ENCODE data around the gene VANGL2.

The VANGL2 gene

GRCh38 chr1:160428053-160428452 lies 27.7 kb downstream of the VANGL2 start:
- Histone ChIP-seq H3K79me1 (ENCODE audit: low read depth, low read length) (no peaks in the 10 kb centered on the region), H3K4ac (ENCODE audit: low read length) (no peak overlapping the region), H2BK15ac (ENCODE audit: low read length) (no peak overlapping the region), H3K9me3 (replicated peaks in 1 of 2; ENCODE audit: control insufficient read depth in 2 of 2, insufficient read depth in 1 of 2, low read depth in 1 of 2, low read length in 2 of 2) (no peaks in the 10 kb centered on the region), H3K9ac (ENCODE audit: low read depth, low read length, poor library complexity) (no peak overlapping the region), H3K23ac (ENCODE audit: low read depth, low read length, poor library complexity) (no peak overlapping the region), H2AFZ (ENCODE audit: low read length) (no peak overlapping the region), H3K27ac (replicated peaks; ENCODE audit: low read length) (no peak overlapping the region), H3K14ac (ENCODE audit: low read length) (no peak overlapping the region), H2AK5ac (ENCODE audit: low read depth, low read length) (no peak overlapping the region), H3K27me3 (ENCODE audit: control insufficient read depth in 3 of 3, insufficient read depth in 3 of 3, low read depth in 1 of 3, low read length in 3 of 3) (no peaks in the 10 kb centered on the region), H3K4me1 (ENCODE audit: control insufficient read depth in 2 of 2, insufficient read depth in 1 of 2, low read depth in 1 of 2, low read length in 2 of 2) (peaks cover 0 to 2% of the 10 kb centered on the region in 2 donors), H4K91ac (ENCODE audit: low read depth, low read length, poor library complexity) (no peak overlapping the region), H3K4me2 (ENCODE audit: insufficient read depth, low read length, poor library complexity, severe bottlenecking) (no peak overlapping the region), H2BK120ac (ENCODE audit: low read depth, low read length) (no peak overlapping the region), H2BK5ac (ENCODE audit: low read length) (no peak overlapping the region), H2BK12ac (ENCODE audit: low read length) (no peak overlapping the region), H3K36me3 (replicated peaks in 1 of 2; ENCODE audit: control insufficient read depth in 2 of 2, insufficient read depth in 2 of 2, low read length in 2 of 2) (peaks cover 37 to 70% of the 10 kb centered on the region in 2 donors), H3K4me3 (ENCODE audit: low read length in 2 of 2) (no peak overlapping the region), H3K18ac (ENCODE audit: low read length) (no peak overlapping the region), H4K8ac (ENCODE audit: low read depth, low read length) (no peak overlapping the region)
- no CpG with 5 or more reads among the region's 8 CpGs for WGBS, 2 donors (ENCODE audit: extremely low coverage in 2 of 2, insufficient read length in 2 of 2, insufficient replicate concordance in 1 of 2)
- DNase-seq (ENCODE audit: low spot score): no peak

GRCh38 chr1:160428655-160429054 lies 28.3 kb downstream of the VANGL2 start:
- Histone ChIP-seq H2AK5ac (ENCODE audit: low read depth, low read length) (no peak overlapping the region), H3K9ac (ENCODE audit: low read depth, low read length, poor library complexity) (no peak overlapping the region), H2BK12ac (ENCODE audit: low read length) (no peak overlapping the region), H4K8ac (ENCODE audit: low read depth, low read length) (no peak overlapping the region), H3K23ac (ENCODE audit: low read depth, low read length, poor library complexity) (no peak overlapping the region), H4K91ac (ENCODE audit: low read depth, low read length, poor library complexity) (no peak overlapping the region), H3K18ac (ENCODE audit: low read length) (no peak overlapping the region), H3K27me3 (ENCODE audit: control insufficient read depth in 3 of 3, insufficient read depth in 3 of 3, low read depth in 1 of 3, low read length in 3 of 3) (no peaks in the 10 kb centered on the region), H2BK5ac (ENCODE audit: low read length) (no peak overlapping the region), H3K4me2 (ENCODE audit: insufficient read depth, low read length, poor library complexity, severe bottlenecking) (no peak overlapping the region), H3K9me3 (replicated peaks in 1 of 2; ENCODE audit: control insufficient read depth in 2 of 2, insufficient read depth in 1 of 2, low read depth in 1 of 2, low read length in 2 of 2) (no peaks in the 10 kb centered on the region), H3K4ac (ENCODE audit: low read length) (no peak overlapping the region), H3K4me3 (ENCODE audit: low read length in 2 of 2) (no peak overlapping the region), H3K14ac (ENCODE audit: low read length) (no peak overlapping the region), H2BK120ac (ENCODE audit: low read depth, low read length) (no peak overlapping the region), H3K4me1 (ENCODE audit: control insufficient read depth in 2 of 2, insufficient read depth in 1 of 2, low read depth in 1 of 2, low read length in 2 of 2) (peaks cover 0 to 2% of the 10 kb centered on the region in 2 donors), H2AFZ (ENCODE audit: low read length) (no peak overlapping the region), H3K36me3 (replicated peaks in 1 of 2; ENCODE audit: control insufficient read depth in 2 of 2, insufficient read depth in 2 of 2, low read length in 2 of 2) (peaks cover 36 to 64% of the 10 kb centered on the region in 2 donors), H3K79me1 (ENCODE audit: low read depth, low read length) (no peaks in the 10 kb centered on the region), H3K27ac (replicated peaks; ENCODE audit: low read length) (no peak overlapping the region), H2BK15ac (ENCODE audit: low read length) (no peak overlapping the region)
- WGBS, 2 donors (ENCODE audit: extremely low coverage in 2 of 2, insufficient read length in 2 of 2, insufficient replicate concordance in 1 of 2): no CpG with 5 or more reads among the region's 1 CpG
- DNase-seq (ENCODE audit: low spot score): no peak

GRCh38 chr1:160429125-160429561 lies 28.8 kb downstream of the VANGL2 start:
- Histone ChIP-seq H3K9me3 (replicated peaks in 1 of 2; ENCODE audit: control insufficient read depth in 2 of 2, insufficient read depth in 1 of 2, low read depth in 1 of 2, low read length in 2 of 2) (no peaks in the 10 kb centered on the region), H3K4me2 (ENCODE audit: insufficient read depth, low read length, poor library complexity, severe bottlenecking) (no peak overlapping the region), H3K23ac (ENCODE audit: low read depth, low read length, poor library complexity) (no peak overlapping the region), H3K4ac (ENCODE audit: low read length) (no peak overlapping the region), H3K36me3 (replicated peaks in 1 of 2; ENCODE audit: control insufficient read depth in 2 of 2, insufficient read depth in 2 of 2, low read length in 2 of 2) (peaks cover 31 to 59% of the 10 kb centered on the region in 2 donors), H2BK12ac (ENCODE audit: low read length) (no peak overlapping the region), H4K91ac (ENCODE audit: low read depth, low read length, poor library complexity) (no peak overlapping the region), H3K9ac (ENCODE audit: low read depth, low read length, poor library complexity) (no peak overlapping the region), H2AK5ac (ENCODE audit: low read depth, low read length) (no peak overlapping the region), H2AFZ (ENCODE audit: low read length) (no peak overlapping the region), H2BK5ac (ENCODE audit: low read length) (no peak overlapping the region), H3K79me1 (ENCODE audit: low read depth, low read length) (no peaks in the 10 kb centered on the region), H2BK15ac (ENCODE audit: low read length) (no peak overlapping the region), H2BK120ac (ENCODE audit: low read depth, low read length) (no peak overlapping the region), H3K27ac (replicated peaks; ENCODE audit: low read length) (no peak overlapping the region), H3K4me1 (ENCODE audit: control insufficient read depth in 2 of 2, insufficient read depth in 1 of 2, low read depth in 1 of 2, low read length in 2 of 2) (peaks cover 0 to 2% of the 10 kb centered on the region in 2 donors), H3K14ac (ENCODE audit: low read length) (no peak overlapping the region), H3K27me3 (ENCODE audit: control insufficient read depth in 3 of 3, insufficient read depth in 3 of 3, low read depth in 1 of 3, low read length in 3 of 3) (no peaks in the 10 kb centered on the region), H3K4me3 (ENCODE audit: low read length in 2 of 2) (no peak overlapping the region), H4K8ac (ENCODE audit: low read depth, low read length) (no peak overlapping the region), H3K18ac (ENCODE audit: low read length) (no peak overlapping the region)
- no CpG with 5 or more reads among the region's 2 CpGs for WGBS, 2 donors (ENCODE audit: extremely low coverage in 2 of 2, insufficient read length in 2 of 2, insufficient replicate concordance in 1 of 2)
- no peak for DNase-seq (ENCODE audit: low spot score)

- Histone ChIP-seq H3K18ac (ENCODE audit: low read length) (no peak overlapping the region), H3K79me1 (ENCODE audit: low read depth, low read length) (no peaks in the 10 kb centered on the region), H2AK5ac (ENCODE audit: low read depth, low read length) (no peak overlapping the region), H3K36me3 (replicated peaks in 1 of 2; ENCODE audit: control insufficient read depth in 2 of 2, insufficient read depth in 2 of 2, low read length in 2 of 2) (peaks cover 23 to 51% of the 10 kb centered on the region in 2 donors), H3K27ac (replicated peaks; ENCODE audit: low read length) (no peak overlapping the region), H4K8ac (ENCODE audit: low read depth, low read length) (no peak overlapping the region), H2BK12ac (ENCODE audit: low read length) (no peak overlapping the region), H3K23ac (ENCODE audit: low read depth, low read length, poor library complexity) (no peak overlapping the region), H3K4me2 (ENCODE audit: insufficient read depth, low read length, poor library complexity, severe bottlenecking) (no peak overlapping the region), H3K4me1 (ENCODE audit: control insufficient read depth in 2 of 2, insufficient read depth in 1 of 2, low read depth in 1 of 2, low read length in 2 of 2) (peaks cover 0 to 2% of the 10 kb centered on the region in 2 donors), H2AFZ (ENCODE audit: low read length) (no peak overlapping the region), H4K91ac (ENCODE audit: low read depth, low read length, poor library complexity) (no peak overlapping the region), H3K9ac (ENCODE audit: low read depth, low read length, poor library complexity) (no peak overlapping the region), H3K14ac (ENCODE audit: low read length) (no peak overlapping the region), H2BK15ac (ENCODE audit: low read length) (no peak overlapping the region), H3K27me3 (ENCODE audit: control insufficient read depth in 3 of 3, insufficient read depth in 3 of 3, low read depth in 1 of 3, low read length in 3 of 3) (no peaks in the 10 kb centered on the region), H3K9me3 (replicated peaks in 1 of 2; ENCODE audit: control insufficient read depth in 2 of 2, insufficient read depth in 1 of 2, low read depth in 1 of 2, low read length in 2 of 2) (no peaks in the 10 kb centered on the region), H2BK5ac (ENCODE audit: low read length) (no peak overlapping the region), H3K4ac (ENCODE audit: low read length) (no peak overlapping the region), H2BK120ac (ENCODE audit: low read depth, low read length) (no peak overlapping the region), H3K4me3 (ENCODE audit: low read length in 2 of 2) (no peak overlapping the region)
- WGBS, 2 donors (ENCODE audit: extremely low coverage in 2 of 2, insufficient read length in 2 of 2, insufficient replicate concordance in 1 of 2): no CpG with 5 or more reads among the region's 2 CpGs
- no peak for DNase-seq (ENCODE audit: low spot score)
These were observed 29.6 kb downstream of the VANGL2 start for GRCh38 chr1:160429702-160430535.
